Hematopoietic multipotent progenitor cell treated with erythropoietin and hydrocortisone succinate and interleukin-3 and kit ligand, for 6 days (in vitro differentiated cells): ENCODE measurements around the gene ASTN2.
"Not testable (repeated sequence)": the region's sequence is repeated elsewhere in the genome, so short reads cannot be mapped to it uniquely, and the experiment has no call there.

Experiments used
- DNase-seq: peaks from one replicate; pipeline ENCODE4 v3.0.0-alpha.2; 2015

The ASTN2 gene

DNA sequence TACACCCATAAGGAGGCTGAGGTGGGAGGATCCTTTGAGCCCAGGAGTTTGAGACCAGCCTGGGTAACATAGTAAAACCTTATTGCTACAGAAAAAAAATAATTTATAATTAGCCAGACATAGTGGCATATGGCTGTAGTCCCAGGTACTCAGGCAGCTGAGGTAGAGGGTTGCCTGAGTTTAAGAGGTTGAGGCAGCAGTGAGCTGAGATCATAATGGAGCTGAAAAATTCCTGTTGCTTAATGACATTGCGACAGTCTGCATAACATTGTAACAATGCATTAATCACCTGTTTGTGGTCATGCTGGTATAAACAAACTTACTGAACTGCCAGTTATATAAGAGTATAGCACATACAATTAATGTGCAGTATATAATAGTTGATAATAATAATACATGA lies 513.6 kb downstream of the ASTN2 start:
- DNase-seq: no peak

GRCh38 chr9:116900543-116900942 lies 514.3 kb downstream of the ASTN2 start:
- no peak for DNase-seq

DNA sequence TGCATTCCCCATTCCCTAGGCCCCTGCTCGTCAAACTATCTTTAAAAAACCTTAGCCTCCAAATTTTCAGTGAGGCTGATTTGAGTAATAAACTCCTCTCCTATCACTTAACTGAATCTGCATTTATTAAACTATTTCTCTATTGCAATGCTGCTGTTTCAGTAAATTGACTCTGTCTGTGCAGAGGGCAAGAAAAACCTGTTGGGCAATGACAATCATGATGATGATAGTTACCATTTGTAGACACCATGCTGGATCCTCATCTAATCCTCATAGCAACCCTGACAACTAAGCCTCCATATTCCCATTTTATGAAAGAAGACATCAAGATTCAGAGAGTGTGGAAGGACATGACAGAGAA lies 514.9 kb downstream of the ASTN2 start:
- DNase-seq: no peak

DNA sequence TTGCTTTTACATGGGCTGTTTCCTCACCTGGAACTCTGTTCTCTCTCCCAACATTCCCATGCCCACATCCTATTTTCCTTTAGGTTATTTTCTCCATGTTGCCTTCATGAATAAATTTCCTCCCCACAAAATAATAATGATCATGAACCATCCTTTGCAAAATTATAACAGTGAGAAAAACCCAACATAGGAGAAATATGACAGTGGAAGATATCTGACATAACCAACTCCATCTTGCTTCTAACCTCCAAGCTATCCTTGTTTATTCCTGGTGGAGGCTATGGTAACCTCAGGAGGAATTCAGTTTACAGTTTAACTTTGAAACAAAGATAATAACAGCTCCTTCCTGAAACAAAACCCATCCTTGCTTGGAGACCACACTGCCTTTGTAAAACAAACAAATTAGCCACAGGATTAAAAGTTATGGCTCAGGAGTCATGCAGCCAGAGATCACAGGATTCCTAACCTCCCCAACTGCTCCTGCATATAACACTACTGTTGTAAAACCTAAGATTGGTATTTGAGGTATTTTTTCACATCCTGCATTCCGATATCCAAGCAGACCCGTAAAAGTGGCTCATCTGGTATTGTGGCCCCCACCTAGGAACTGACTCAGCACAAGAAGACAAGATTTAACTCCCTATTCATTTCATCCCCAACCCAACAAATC lies 515.4 kb downstream of the ASTN2 start:
- DNase-seq: no peak

- DNase-seq: not testable (repeated sequence)
Observed at GRCh38 chr9:116898131-116898530, 516.7 kb downstream of the ASTN2 start.

DNA sequence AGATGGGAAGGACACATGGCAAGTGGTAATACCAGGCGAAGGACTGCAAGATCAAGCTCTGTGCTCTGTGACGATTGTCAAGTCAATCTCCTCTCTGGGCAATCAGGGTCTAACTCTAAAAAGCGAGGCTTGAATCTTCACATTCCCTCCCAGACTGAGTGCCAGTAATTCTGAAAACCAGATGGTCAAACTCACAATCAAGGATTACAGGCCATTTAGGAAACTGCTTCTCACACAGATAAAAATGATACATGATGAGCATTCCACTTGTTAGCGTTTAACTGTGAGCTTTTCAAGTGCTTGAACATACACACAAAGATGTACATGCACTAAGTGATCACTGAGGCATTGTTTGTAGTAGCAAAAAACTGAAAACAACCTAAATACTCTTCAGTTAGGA lies 517.7 kb downstream of the ASTN2 start:
- DNase-seq: no peak

GRCh38 chr9:116895961-116896360 lies 518.9 kb downstream of the ASTN2 start:
- DNase-seq: no peak

DNA sequence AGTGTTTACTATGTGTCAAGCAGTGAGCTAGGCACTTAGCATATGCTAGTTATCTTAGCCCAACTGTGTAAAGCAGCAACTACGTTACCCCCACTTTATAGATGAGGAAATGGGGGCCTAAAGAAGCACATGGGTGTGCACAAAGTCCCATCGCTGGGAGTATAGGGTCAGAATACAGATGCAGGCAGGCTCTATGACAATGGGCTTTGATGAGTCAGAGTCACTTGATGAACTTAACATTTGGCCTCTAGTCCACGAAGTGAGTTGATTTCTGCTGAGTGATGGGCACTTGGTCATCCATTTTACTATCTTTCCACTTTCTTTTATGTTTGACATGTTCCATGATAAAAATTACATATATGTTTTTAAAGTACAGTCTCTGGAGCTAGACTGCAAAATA lies 523.4 kb downstream of the ASTN2 start:
- DNase-seq: no peak

GRCh38 chr9:116888476-116888875 lies 526.4 kb downstream of the ASTN2 start:
- not testable (repeated sequence) for DNase-seq

- DNase-seq: no peak
Observed at GRCh38 chr9:116888066-116888465, 526.8 kb downstream of the ASTN2 start.

DNA sequence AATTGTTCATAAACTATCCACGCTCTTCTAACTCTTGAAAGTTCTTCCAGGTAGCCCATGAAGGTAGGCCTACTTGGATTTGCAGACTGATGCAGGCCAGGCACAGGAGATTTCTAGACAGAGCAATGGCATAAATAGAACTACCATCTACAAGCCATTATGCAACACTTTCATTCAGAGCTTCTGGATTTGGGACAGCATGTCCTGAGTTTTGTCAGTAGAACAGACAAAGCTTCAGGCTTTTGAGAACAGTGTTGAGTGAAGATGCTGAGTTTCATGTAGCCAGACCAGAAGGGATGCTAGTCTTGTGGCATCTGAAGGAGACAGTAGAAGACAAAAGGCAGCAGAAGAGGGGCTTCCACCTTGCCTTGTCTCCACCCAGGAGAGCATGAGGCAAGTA lies 531.2 kb downstream of the ASTN2 start:
- DNase-seq: no peak

GRCh38 chr9:116877072-116877471 lies 537.8 kb downstream of the ASTN2 start:
- no peak for DNase-seq

DNA sequence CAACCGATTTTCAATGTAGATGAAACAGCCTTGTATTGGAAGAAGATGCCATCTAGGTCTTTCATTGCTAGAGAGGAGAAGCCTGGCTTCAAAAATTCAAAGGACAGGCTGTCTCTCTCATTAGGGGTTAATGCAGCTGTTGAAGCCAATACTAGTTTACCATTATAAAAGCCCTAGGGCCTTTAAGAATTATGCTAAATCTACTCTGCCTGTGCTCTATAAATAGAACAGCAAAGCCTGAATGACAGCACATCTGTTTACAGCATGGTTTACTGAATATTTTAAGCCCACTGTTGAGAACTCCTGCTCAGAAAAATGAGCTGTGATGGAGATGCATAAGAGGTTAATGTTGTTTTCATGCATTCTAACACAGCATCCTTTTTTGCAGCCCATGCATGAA lies 539.3 kb downstream of the ASTN2 start:
- no peak for DNase-seq

- no peak for DNase-seq
Observed at GRCh38 chr9:116873937-116874914, 540.6 kb downstream of the ASTN2 start.

GRCh38 chr9:116873491-116873890 lies 541.4 kb downstream of the ASTN2 start:
- no peak for DNase-seq

DNA sequence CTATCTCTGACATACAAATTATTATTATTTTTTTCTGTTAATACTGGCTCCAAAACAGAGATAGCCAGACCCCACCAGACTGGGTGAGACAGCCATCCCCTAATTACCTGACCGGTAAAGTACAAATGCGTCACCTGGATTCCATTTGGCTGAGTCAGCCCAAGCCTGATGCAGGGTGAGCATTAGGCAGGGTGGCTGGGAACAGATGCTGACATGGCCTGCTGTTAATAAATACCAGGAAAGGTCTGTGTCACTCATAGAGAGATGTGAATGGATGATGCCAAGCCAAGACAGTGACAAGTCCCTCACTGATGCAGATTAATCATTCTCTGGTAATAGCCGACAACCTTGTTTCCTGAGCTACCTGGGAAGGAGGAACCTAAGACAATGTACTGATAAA lies 544.3 kb downstream of the ASTN2 start:
- no peak for DNase-seq

GRCh38 chr9:116868201-116868600 lies 546.7 kb downstream of the ASTN2 start:
- DNase-seq: no peak

DNA sequence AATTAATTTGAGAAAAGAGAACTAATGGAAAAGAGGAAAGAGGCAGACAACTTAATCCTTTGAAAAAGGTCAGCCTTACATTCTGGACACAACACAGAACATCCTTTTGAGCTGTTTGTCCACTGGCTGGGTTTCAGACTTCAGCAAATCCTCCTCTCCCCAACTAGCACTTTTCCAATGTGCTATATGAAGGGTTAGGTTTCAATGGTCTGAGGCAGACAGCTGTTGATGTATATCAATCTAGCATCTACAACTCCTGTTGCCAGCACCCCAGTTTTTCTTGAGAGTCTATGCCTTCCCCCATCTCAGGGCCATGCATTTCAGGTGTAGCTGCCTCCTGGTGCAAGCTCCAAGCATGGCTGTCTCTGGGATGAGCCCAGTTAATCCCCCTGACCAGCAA lies 553.5 kb downstream of the ASTN2 start:
- DNase-seq: no peak

GRCh38 chr9:116860509-116861120 lies 554.2 kb downstream of the ASTN2 start:
- DNase-seq: peak; percentile 64

GRCh38 chr9:116859763-116860162 lies 555.1 kb downstream of the ASTN2 start:
- DNase-seq: no peak

DNA sequence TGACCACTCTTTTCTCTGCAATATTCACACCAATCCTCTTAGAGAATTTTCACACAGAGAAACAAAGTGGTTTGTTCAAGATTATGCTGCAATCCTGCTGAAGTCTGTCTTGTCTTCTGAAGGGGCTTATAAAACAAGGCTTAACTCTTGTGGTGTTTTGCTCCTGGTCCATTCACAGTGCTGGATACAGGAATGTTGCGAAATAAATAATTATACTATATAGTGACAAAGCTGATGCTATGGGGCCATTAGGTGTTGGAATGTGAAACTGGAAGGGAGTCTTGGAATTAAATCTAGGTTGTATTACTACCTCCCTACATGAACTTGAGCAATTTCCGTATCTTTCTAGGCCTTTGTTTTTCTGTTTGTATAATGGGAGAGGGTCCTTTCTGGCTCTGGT lies 557.5 kb downstream of the ASTN2 start:
- no peak for DNase-seq

GRCh38 chr9:116855881-116856662 lies 558.8 kb downstream of the ASTN2 start:
- no peak for DNase-seq

DNA sequence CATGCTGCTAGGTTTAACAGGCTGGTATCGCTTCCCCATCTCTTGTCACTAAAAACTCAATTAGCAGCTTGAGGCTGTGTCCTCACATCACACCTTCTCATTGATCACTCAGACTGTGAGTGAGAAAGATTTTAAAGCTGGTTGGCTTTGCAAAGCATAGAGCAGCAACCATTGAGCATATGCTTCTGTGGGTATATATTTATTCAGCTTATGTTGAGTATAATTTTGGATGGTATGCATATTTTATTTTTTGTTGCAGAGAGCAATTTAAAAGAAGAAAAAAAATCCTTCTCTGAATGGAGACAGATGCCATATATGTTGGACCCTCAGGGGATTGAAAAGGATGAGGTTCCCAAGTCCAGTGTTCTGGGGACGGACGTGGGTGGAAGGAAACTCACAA lies 565.1 kb downstream of the ASTN2 start:
- DNase-seq: no peak
